Activated CD8-positive, alpha-beta memory T cell treated with anti-CD3 and anti-CD28 coated beads for 1 hour (primary cell): ENCODE data around the gene ANO10.
"Not testable (repeated sequence)": the region's sequence is repeated elsewhere in the genome, so short reads cannot be mapped to it uniquely, and the experiment has no call there.

Experiments used
- DNase-seq, 2 donors: peaks; one replicate each; pipeline ENCODE4 v3.0.0-alpha.2; 2020; ENCODE audit warnings: low read depth in 1 of 2; ENCODE audit errors: extremely low read depth in 1 of 2

Gene ANO10

DNA sequence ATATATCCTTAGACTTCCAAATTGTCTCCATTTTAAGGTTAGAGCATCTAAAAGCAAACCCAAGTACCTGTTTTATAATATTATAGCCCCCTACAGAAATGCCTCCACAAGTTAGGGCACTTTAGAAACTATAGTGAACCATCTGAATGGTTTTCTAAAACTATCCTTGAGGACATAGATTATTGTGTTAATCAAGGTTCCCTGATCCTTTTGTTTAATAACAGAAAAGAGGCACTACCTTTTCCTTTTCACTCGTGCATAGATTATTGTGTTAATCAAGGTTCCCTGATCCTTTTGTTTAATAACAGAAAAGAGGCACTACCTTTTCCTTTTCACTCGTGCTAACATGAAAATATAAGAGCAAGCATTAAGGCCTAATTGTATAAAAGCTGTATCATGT lies 143.0 kb downstream of the ANO10 start:
- DNase-seq, result not testable (repeated sequence)

DNA sequence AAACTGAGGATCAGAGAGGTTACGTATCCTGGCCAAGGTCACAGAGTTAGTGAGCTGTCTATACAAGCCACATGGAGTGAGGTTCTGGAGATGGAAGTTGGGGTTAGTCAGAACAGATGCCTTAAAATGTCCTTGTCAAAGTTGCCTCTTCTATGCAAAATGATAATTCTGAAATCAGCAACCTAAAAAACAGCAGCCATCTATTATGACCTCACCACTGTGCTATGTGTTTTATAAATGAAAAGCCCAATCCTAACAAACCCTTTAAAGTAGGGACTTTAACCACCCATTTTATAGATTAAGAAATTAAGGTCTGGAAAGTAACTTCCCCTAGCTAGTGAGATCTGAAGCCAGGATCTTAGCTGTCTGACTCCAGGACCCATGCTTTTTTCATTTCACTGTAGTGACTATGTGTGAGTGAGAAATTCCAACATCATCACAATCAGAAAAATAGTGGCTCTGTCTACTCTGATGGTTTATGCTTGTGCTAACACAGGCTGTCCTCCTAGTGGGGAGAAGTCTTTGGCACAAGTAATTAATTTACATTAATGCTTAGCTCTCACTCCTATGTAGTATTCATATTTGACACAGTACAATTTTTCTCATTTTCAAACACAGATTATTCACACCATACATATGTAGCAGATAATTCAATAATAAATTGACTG lies 143.6 kb downstream of the ANO10 start:
- DNase-seq, result no peak

DNA sequence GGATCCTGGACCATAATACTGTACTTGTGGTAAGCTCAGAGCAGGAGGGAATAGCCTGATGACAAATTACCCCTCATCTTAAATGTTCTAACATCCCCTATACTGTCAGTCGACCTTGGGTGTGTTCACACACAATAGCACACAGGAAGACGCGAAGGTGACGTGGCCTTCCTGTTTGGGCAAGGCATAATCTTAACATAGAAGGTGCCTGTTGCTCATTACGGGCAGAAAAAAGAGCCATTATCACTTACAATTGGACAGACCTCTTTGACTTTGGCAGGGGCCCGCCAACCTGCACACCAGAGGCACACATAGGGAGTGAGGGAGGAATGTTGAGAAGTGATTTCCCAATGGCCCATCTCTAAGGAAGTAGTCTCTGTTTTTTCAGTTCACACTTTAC lies 144.2 kb downstream of the ANO10 start:
- peak; percentile 43 to 52 for DNase-seq

- DNase-seq, result no peak
These were observed 148.1 kb downstream of the ANO10 start for GRCh38 chr3:43473737-43474136.

DNA sequence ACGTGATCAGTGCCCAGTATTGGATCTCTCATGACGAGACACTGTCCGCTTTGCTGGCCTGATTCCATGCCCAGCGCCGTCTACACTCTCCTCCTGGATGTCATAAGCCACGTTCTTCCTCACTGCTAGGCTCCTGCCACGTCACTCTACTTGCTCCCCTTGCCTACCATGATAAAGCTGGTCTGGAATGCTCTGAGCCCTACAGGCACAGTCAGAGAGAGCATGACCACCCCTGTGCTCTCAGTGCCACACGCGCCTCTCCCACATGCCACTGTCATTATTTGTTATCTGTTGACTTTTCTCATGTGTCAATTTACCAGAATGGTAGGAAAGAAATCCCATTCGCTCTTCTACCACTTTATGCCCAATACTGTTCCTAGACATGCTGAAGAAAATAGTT lies 148.6 kb downstream of the ANO10 start:
- DNase-seq, result no peak

DNA sequence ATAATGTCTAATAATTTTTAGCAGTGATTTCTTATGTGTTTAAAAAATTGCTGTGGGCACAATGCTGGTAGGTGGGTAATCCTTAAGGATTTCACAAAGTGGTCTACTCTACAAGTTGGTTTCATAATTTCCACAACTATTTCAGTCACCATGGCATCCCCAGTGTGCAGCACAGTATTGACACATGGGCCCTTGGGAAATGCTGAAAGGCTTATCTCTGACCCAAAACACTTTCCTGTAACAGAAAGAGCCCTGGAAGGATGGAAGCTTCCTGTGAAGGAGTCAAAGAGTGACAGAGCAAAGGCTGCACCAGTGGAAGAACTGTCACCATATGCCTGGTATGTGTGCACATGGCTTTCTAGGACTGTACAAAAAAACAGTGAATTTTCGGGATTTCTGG lies 153.7 kb downstream of the ANO10 start:
- DNase-seq, result no peak

DNA sequence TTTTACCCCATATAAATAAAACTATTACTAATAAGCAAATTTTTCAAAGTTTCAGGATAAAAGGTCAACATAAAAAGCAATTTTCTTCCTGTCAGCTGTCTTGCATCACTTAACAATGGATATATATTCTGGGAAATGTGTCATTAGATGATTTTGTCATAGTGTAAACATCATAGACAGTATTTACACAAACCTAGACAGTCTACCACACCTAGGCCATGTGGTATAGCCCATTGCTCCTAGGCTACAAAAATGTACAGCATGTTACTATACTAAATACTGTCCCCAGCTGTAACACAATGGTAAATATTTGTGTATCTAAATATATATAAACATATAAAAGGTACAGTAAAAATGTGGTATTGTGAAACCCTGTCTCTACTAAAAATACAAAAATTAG lies 156.7 kb downstream of the ANO10 start:
- no peak for DNase-seq

DNA sequence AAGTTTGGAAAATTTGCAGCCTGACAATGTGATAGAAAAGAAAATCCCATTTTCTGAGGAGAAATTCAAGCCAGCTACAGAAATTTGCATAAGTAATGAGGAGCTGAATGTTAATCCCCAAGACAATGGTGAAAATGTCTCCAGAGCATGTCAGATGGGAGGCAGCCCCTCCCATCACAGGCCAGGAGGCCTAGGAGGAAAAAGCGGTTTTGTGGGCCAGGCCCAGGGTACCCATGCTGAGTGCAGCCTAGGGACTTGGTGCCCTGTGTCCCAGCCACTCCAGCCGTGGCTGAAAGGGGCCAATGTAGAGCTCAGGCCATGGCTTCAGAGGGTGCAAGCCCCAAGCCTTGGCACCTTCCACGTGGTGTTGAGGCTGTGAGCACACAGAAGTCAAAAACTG lies 159.2 kb downstream of the ANO10 start:
- DNase-seq, result not testable (repeated sequence)

- no peak for DNase-seq
These were observed 160.5 kb downstream of the ANO10 start for GRCh38 chr3:43461345-43461744.

DNA sequence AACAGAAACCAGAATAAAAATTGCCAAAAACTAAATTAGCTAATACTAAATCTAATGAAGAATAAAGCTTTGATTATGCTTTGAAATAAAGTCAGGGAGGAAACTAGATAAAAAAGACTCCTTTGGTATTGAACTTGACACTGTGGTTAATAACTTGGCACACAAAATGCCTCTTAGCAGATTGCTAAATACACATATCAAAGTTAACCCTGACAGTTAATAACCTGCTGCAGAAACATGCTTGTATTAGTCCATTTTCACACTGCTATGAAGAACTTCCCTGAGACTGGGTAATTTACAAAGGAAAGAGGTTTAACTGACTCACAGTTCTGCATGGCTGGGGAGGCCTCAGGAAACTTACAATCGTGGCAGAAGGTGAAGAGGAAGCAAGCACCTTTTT lies 164.8 kb downstream of the ANO10 start:
- not testable (repeated sequence) for DNase-seq

GRCh38 chr3:43455233-43455632 lies 166.6 kb downstream of the ANO10 start:
- no peak for DNase-seq

DNA sequence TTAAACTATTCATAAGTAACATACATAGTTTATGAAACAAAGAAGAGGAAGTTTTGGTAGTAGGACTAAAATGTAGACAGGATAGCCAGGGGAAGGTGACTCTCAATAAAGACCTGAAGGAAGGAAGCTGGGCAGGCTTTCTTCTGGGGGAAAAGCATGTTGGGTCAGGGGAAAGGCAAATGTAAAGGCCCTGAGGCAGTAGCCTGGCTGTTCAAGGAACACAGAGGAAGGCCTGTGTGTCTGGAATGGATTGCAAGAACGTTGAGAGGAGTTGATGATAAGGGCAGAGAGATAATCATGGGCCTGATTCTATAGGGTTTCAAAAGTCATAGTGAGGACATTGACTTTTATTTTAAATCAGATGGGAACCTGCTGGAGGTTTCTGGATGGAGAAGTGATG lies 167.8 kb downstream of the ANO10 start:
- DNase-seq, result no peak

DNA sequence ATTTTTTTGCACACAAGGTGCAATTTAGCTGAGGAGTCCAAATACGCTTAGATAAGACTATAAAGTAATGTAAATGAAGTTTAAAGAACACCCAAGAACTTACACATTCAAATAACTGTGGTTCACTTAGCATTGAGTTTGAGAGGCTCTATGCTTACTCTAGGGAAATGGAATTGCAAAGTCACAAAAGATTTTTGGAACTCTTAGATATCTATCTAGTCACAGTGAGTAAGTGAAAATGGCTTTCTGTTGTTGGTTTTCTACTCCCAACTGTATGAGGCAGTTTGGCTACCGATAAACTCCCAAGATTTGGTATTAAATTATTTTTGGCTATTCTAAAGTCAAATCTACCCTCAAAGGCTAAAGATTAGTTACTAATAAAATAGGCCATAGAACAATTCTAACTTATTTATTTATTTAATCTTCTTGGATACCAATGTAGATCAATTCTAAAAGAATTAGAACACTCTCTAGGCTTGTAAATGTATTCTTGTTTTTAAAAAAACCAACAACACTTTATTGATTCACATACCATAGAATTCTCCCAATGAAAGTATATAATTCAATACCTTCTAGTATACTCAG lies 170.0 kb downstream of the ANO10 start:
- no peak for DNase-seq

DNA sequence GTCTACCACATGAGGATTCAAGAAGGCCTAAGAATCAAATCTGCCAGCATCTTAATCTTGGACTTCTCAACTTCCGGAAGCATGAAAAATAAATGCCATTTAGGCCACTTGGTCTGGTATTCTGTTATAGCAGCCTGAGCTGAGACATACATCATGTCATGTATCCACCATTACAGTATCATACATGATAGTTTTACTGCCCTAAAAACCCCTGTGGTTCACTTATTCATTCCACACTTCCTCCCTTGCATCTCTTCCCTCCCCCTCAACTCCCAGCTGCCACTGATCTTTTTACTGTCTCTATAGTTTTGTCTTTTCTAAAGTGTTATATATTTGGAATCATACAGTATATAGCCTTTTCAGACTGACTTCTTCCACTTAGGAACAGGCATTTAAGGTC lies 173.7 kb downstream of the ANO10 start:
- no peak for DNase-seq

DNA sequence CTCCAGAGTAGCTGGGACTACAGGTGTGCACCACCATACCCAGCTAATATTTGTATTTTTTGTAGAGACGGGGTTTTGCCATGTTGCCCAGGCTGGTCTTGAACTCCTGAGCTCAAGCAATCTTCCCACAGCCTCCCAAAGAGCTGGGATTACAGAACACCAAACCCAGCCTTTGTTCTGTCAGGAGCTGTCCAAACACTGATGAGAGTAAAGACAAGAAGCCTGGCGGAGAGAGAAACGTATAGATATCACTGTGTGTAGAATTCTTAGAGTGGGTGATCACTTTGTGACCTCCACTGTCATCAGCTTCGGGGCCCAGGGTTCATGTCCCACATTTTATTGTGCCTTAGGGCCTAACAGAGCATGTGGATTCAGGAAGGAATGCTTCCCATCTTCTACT lies 176.0 kb downstream of the ANO10 start:
- no peak for DNase-seq

- no peak for DNase-seq
These were observed 178.9 kb downstream of the ANO10 start for GRCh38 chr3:43442872-43443395.

- no peak for DNase-seq
These were observed 185.2 kb downstream of the ANO10 start for GRCh38 chr3:43436507-43437140.

DNA sequence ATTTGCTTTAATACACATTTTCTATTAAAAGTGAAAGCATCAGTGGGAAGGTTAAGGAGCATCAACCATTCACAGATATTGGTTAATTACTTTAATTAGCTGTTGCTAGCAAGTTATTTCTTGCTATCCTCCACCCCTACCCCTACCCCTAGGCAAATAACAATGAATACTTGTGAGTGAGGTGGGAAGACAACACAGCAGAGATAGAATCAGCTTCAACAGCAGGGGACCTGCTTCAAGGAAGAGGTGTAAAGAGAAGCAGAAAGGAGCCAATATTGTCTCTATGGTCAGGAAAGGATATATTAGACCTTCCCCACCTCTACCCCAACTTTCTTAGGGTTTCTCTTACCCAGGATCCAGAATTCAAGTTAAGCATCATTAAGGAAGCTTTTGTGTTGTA lies 186.1 kb downstream of the ANO10 start:
- no peak for DNase-seq

DNA sequence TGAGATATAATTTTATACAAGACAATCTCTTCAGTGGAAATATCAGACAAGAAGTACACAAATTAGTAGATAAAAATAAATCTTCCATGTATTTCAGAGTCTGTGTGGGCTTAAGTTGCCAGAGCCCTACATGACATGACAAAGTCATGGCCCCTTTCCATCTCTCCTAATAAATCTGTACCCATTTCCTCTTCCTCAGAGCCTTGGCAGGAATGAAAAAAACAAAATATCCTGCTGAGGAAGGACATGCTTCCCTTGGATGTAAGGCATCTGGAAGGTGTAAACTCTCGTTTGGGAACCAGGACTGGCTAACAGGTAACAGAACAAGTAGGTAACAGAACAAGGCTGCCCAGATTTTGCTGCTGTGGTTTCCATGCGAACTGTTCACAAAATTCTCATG lies 187.4 kb downstream of the ANO10 start:
- DNase-seq, result no peak

DNA sequence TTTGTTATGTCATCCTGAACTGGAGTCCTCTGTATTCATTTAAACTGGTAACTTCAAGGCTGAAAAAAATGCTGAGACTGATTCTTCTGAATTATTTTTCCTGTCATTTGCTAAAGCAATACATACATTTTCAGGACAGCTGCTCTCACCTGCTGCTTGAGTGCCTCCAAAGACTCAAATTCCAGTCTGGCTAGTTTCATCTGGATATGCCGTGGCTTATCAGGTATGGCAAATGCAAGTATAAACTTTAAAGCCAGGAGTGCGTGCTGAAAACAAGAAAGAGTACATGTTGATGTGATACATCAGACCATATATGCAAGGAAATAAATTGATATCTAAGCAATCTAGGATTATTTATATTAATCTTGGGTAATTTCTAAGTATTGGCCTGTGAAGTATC lies 189.3 kb downstream of the ANO10 start:
- DNase-seq, result no peak

- DNase-seq, result no peak
These were observed 195.4 kb downstream of the ANO10 start for GRCh38 chr3:43426388-43426787.

- no peak for DNase-seq
These were observed 196.0 kb downstream of the ANO10 start for GRCh38 chr3:43425829-43426228.
